ENCODE results near the gene AIF1L.

Gene AIF1L

GRCh38 chr9:131078427-131079366 lies 17.6 kb upstream of the AIF1L start:
- no peak for DNase-seq

GRCh38 chr9:131080589-131080988 lies 15.7 kb upstream of the AIF1L start:
- DNase-seq = no peak

GRCh38 chr9:131081868-131082267 lies 14.5 kb upstream of the AIF1L start:
- no peak for DNase-seq

- DNase-seq = no peak
Measured at GRCh38 chr9:131082774-131083512, 13.4 kb upstream of the AIF1L start.

GRCh38 chr9:131084661-131085369 lies 11.5 kb upstream of the AIF1L start:
- DNase-seq = no peak

- DNase-seq = no peak
Measured at GRCh38 chr9:131085370-131086122, 10.8 kb upstream of the AIF1L start.

GRCh38 chr9:131087354-131087893 lies 8.9 kb upstream of the AIF1L start:
- no peak for DNase-seq

- no peak for DNase-seq
Measured at GRCh38 chr9:131090025-131090787, 6.1 kb upstream of the AIF1L start.

- DNase-seq = no peak
Measured at GRCh38 chr9:131091352-131091992, 4.9 kb upstream of the AIF1L start.

- no peak for DNase-seq
Measured at GRCh38 chr9:131092030-131092429, 4.3 kb upstream of the AIF1L start.

GRCh38 chr9:131092548-131093440 lies 3.5 kb upstream of the AIF1L start:
- no peak for DNase-seq

GRCh38 chr9:131094015-131094414 lies 2.3 kb upstream of the AIF1L start:
- DNase-seq = no peak

- DNase-seq = no peak
Measured at GRCh38 chr9:131094622-131095021, 1.7 kb upstream of the AIF1L start.

GRCh38 chr9:131095666-131096268 lies 564 bp upstream of the AIF1L start:
- peak; percentile 14 for DNase-seq

- DNase-seq = no peak
Measured at GRCh38 chr9:131097126-131097947, 1.0 kb downstream of the AIF1L start.

- DNase-seq = no peak
Measured at GRCh38 chr9:131097948-131098278, 1.6 kb downstream of the AIF1L start.

- peak; percentile 44 for DNase-seq
Measured at GRCh38 chr9:131098391-131099101, 2.2 kb downstream of the AIF1L start.

- no peak for DNase-seq
Measured at GRCh38 chr9:131099102-131099606, 2.8 kb downstream of the AIF1L start.

Measured in hematopoietic multipotent progenitor cell treated with erythropoietin and hydrocortisone succinate and interleukin-3 and kit ligand, for 8 days (in vitro differentiated cells).